ENCODE data around the gene LYPD3.

Gene LYPD3

GRCh38 chr19:43430142-43430710 lies 35.2 kb downstream of the LYPD3 start:
- DNase-seq: no peak

GRCh38 chr19:43429395-43429794 lies 36.0 kb downstream of the LYPD3 start:
- DNase-seq: no peak

GRCh38 chr19:43425567-43426392 lies 39.6 kb downstream of the LYPD3 start:
- no peak for DNase-seq

GRCh38 chr19:43423779-43424178 lies 41.6 kb downstream of the LYPD3 start:
- no peak for DNase-seq

GRCh38 chr19:43422689-43423066 lies 42.7 kb downstream of the LYPD3 start:
- DNase-seq: no peak

- no peak for DNase-seq
These were observed 43.3 kb downstream of the LYPD3 start for GRCh38 chr19:43422000-43422688.

GRCh38 chr19:43420954-43421353 lies 44.5 kb downstream of the LYPD3 start:
- no peak for DNase-seq

- DNase-seq: no peak
These were observed 48.3 kb downstream of the LYPD3 start for GRCh38 chr19:43416951-43417623.

- no peak for DNase-seq
These were observed 50.9 kb downstream of the LYPD3 start, which contains the start of gene TEX101 for GRCh38 chr19:43414554-43414953. TSS of gene TEX101 (plus strand) at chr19:43414890. CDS start at chr19:43415920, 1,030 bp downstream.

- no peak for DNase-seq
These were observed 53.0 kb downstream of the LYPD3 start for GRCh38 chr19:43412441-43412840.
